ENCODE data around the gene PCDHGB5.

Gene PCDHGB5

GRCh38 chr5:141417494-141418172 is 19.9 kb downstream of the PCDHGB5 start, which contains the start of gene PCDHGB7:
Gene PCDHGB7, plus strand, starts transcription at chr5:141417677. Its CDS starts 183 bp downstream, at chr5:141417860.
- H3K4me3 ChIP-seq (ENCODE audit: low read depth, low read length) = peak within 1 kb of the TSS; percentile 11
- peak; percentile 82 for TF ChIP-seq CTCF (IDR thresholded peaks at IDR 0.05; ENCODE audit: low read depth, low read length)
- DNase-seq (ENCODE audit: low read depth) = peak; percentile 81

- H3K4me3 ChIP-seq (ENCODE audit: low read depth, low read length) = no peak overlapping the region
- DNase-seq (ENCODE audit: low read depth) = no peak
- TF ChIP-seq MYC (IDR thresholded peaks at IDR 0.05; ENCODE audit: low read depth, low read length) (no peak), POLR2A (IDR thresholded peaks at IDR 0.05; ENCODE audit: extremely low read depth, insufficient read length) (no peak), CTCF (IDR thresholded peaks at IDR 0.05; ENCODE audit: low read depth, low read length) (no peak)
- TF ChIP-seq, protein P1, sequence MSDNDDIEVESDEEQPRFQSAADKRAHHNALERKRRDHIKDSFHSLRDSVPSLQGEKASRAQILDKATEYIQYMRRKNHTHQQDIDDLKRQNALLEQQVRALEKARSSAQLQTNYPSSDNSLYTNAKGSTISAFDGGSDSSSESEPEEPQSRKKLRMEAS (IDR thresholded peaks at IDR 0.05; ENCODE audit: low read depth, low read length) = no peak
Measured at GRCh38 chr5:141419074-141419880, 21.5 kb downstream of the PCDHGB5 start.

DNA sequence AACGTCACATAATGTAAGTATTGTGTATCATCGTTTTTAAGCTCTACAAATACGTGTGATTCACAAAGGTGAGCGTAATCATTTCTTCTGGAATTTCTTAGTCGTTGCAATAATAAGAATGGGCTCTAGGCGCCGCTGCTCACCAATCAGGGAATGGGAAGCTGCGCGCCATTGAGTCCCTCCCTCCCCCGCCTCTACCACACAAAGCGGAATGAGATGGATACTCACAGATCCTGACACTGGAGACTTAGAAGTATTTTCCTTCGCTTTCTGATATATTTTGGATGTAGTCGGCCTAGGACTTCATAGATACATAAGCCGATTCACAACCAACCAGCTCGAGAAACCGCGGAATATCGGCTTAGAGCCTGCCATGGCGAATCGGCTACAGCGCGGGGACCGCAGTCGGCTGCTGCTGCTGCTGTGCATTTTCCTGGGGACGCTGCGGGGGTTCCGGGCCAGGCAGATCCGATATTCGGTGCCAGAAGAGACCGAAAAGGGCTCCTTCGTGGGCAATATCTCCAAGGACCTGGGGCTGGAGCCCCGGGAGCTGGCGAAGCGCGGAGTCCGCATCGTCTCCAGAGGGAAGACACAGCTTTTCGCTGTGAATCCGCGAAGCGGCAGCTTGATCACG is 23.2 kb downstream of the PCDHGB5 start, which contains the start of gene PCDHGA11:
PCDHGA11 (plus strand) TSS at position 197 of the 634 bp plus-strand sequence; CDS start at position 374, 177 bp downstream.
- peak; percentile 72 for DNase-seq (ENCODE audit: low read depth)

GRCh38 chr5:141421489-141421855 is 23.7 kb downstream of the PCDHGB5 start:
- TF ChIP-seq POLR2A (IDR thresholded peaks at IDR 0.05; ENCODE audit: extremely low read depth, insufficient read length) (no peak), CTCF (IDR thresholded peaks at IDR 0.05; ENCODE audit: low read depth, low read length) (no peak), MYC (IDR thresholded peaks at IDR 0.05; ENCODE audit: low read depth, low read length) (no peak)
- TF ChIP-seq, protein P1 (IDR thresholded peaks at IDR 0.05; ENCODE audit: low read depth, low read length) = no peak
- DNase-seq (ENCODE audit: low read depth) = no peak
- H3K4me3 ChIP-seq (ENCODE audit: low read depth, low read length) = peak overlapping the region; percentile 61

More for the DNA sequence above, 23.2 kb downstream of the PCDHGB5 start, which contains the start of gene PCDHGA11:
- peak; percentile 56 for TF ChIP-seq CTCF (IDR thresholded peaks at IDR 0.05; ENCODE audit: low read depth, low read length)
- TF ChIP-seq, protein P1 (IDR thresholded peaks at IDR 0.05; ENCODE audit: low read depth, low read length) = no peak
- H3K4me3 ChIP-seq (ENCODE audit: low read depth, low read length) = peak within 1 kb of the TSS; percentile 61

GRCh38 chr5:141422742-141423291 is 25.1 kb downstream of the PCDHGB5 start:
- H3K4me3 ChIP-seq (ENCODE audit: low read depth, low read length) = no peak overlapping the region
- no peak for DNase-seq (ENCODE audit: low read depth)
- TF ChIP-seq POLR2A (IDR thresholded peaks at IDR 0.05; ENCODE audit: extremely low read depth, insufficient read length) = no peak
- no peak for TF ChIP-seq CTCF (IDR thresholded peaks at IDR 0.05; ENCODE audit: low read depth, low read length)
- TF ChIP-seq, protein P1 (IDR thresholded peaks at IDR 0.05; ENCODE audit: low read depth, low read length) = no peak
- no peak for TF ChIP-seq MYC (IDR thresholded peaks at IDR 0.05; ENCODE audit: low read depth, low read length)

All from NB4 (cell line).